K562 (cell line): ENCODE results near the gene CEP20. TPM values are rescaled to one million over a fixed set of nuclear protein-coding genes. Genes with fewer than 3 reads are reported as not detected.

Source experiments
- ATAC-seq: fragments of 200-7000 bp; cut with Tn5 transposase; 3 replicates; pipeline ENCODE4 v1.9.1; 2020; ENCODE audit warnings: moderate library complexity
- BruUV-seq: library from RNA; stranded (reverse); fragments of 400-500 nt; replicated peaks from 2 replicates; lab custom pipeline; 2021; lab: Mats Ljungman, UMichigan
- CTCF ChIA-PET: fragments of 300-600 bp; formaldehyde crosslinking; extraction: SDS; loops from one replicate; lab custom pipeline; 2021; ENCODE audit warnings: low intra/inter-chr PET ratio; lab: Yijun Ruan, JAX
- POLR2A ChIA-PET: fragments of 300-600, 350-650 bp; sonication (Branson Sonifier 250); formaldehyde crosslinking; extraction: SDS; loops from one replicate; lab custom pipeline; 2021; ENCODE audit warnings: antibody characterized with exemption, inconsistent platforms; lab: Yijun Ruan, JAX
- DNase-seq, 4 experiments: peaks; one replicate each; pipeline versions ENCODE4 v3.0.0 to v3.0.0-alpha.2; 2011 to 2018; ENCODE audit warnings: low spot score in 3 of 4, mixed read lengths in 3 of 4; ENCODE audit errors: extremely low read depth in 1 of 4
- FAIRE-seq: peaks from 2 replicates; lab custom pipeline; 2011; peaks lifted over from hg19 to GRCh38; lab: Jason Lieb, UNC
- H2AFZ ChIP-seq: 2 replicates; pipeline ENCODE4 v1.6.0; 2011; ENCODE audit warnings: low read depth, low read length, control low read depth, inconsistent platforms
- H3K27ac ChIP-seq: fragments of 200-600 bp; 3 replicates; pipeline ENCODE4 v1.8.0; 2011; ENCODE audit warnings: low read depth, mild to moderate bottlenecking, control low read depth, inconsistent platforms, low read length, moderate library complexity, mixed read lengths; ENCODE audit errors: extremely low read depth
- H3K27me3 ChIP-seq, 2 experiments: fragments of 300-600 bp in 1 of 2; 2 replicates in 1 of 2; 3 replicates in 1 of 2; pipeline versions ENCODE4 v1.6.0 to v1.8.0; 2011; ENCODE audit warnings: inconsistent platforms in 2 of 2, low read length in 2 of 2, mild to moderate bottlenecking in 1 of 2, mixed read lengths in 1 of 2, moderate library complexity in 1 of 2; ENCODE audit not compliant: control insufficient read depth in 2 of 2, insufficient read depth in 2 of 2
- H3K36me3 ChIP-seq: fragments of 300-600 bp; 3 replicates; pipeline ENCODE4 v1.8.0; 2011; ENCODE audit warnings: mild to moderate bottlenecking, low read length, inconsistent platforms; ENCODE audit not compliant: control insufficient read depth, insufficient read depth
- H3K4me1 ChIP-seq, 2 experiments: fragments of 200-600 bp in 1 of 2; replicated peaks in 1 of 2; 2 replicates in 1 of 2; 3 replicates in 1 of 2; pipeline versions ENCODE4 v1.5.1 to v1.8.0; 2011; ENCODE audit warnings: inconsistent platforms in 2 of 2, low read length in 2 of 2, mild to moderate bottlenecking in 1 of 2, mixed read lengths in 1 of 2, moderate library complexity in 1 of 2; ENCODE audit not compliant: control insufficient read depth in 2 of 2, insufficient read depth in 2 of 2
- H3K4me2 ChIP-seq: 2 replicates; pipeline ENCODE4 v1.6.1; 2011; ENCODE audit warnings: low read length, control low read depth, inconsistent platforms, mixed read lengths; ENCODE audit not compliant: insufficient read depth
- H3K4me3 ChIP-seq: fragments of 200-600 bp; sonication (generic), shearing (Covaris generic); 2 replicates; pipeline ENCODE4 v1.5.1; 2016; ENCODE audit warnings: control low read depth, inconsistent platforms
- H3K79me2 ChIP-seq: fragments of 200-600 bp; 3 replicates; pipeline ENCODE4 v1.8.0; 2011; ENCODE audit warnings: low read length, inconsistent platforms; ENCODE audit not compliant: control insufficient read depth, insufficient read depth
- H3K9ac ChIP-seq, 2 experiments: 2 replicates each; pipeline versions ENCODE4 v1.6.0 to v1.6.1; 2011; ENCODE audit warnings: low read depth in 2 of 2, low read length in 2 of 2, control low read depth in 1 of 2, inconsistent platforms in 1 of 2, mild to moderate bottlenecking in 1 of 2, mixed read lengths in 1 of 2; ENCODE audit not compliant: insufficient read depth in 1 of 2
- H3K9me1 ChIP-seq: one replicate; pipeline ENCODE4 v1.6.0; 2011; ENCODE audit warnings: inconsistent platforms, mild to moderate bottlenecking, low read length, moderate library complexity; ENCODE audit not compliant: control insufficient read depth, insufficient read depth
- H3K9me3 ChIP-seq: replicated peaks from 2 replicates; pipeline ENCODE4 v1.5.1; 2011; ENCODE audit warnings: low read depth, low read length, inconsistent platforms; ENCODE audit not compliant: control insufficient read depth, insufficient read depth
- H4K20me1 ChIP-seq: replicated peaks from 2 replicates; pipeline ENCODE4 v1.6.1; 2011; ENCODE audit warnings: low read length, inconsistent platforms, mixed read lengths; ENCODE audit not compliant: control insufficient read depth, insufficient read depth
- BRD9 ChIP-seq: fragments of 450-650 bp; IDR thresholded peaks from 2 replicates; pipeline ENCODE4 v1.6.1; 2018; ENCODE audit warnings: low read depth; ENCODE audit not compliant: partially characterized antibody
- CCAR2 ChIP-seq: fragments of 200-400 bp; formaldehyde crosslinking; IDR thresholded peaks from 2 replicates; pipeline ENCODE4 v1.6.1; 2017; ENCODE audit warnings: mild to moderate bottlenecking, low read depth, low read length
- CREB1 ChIP-seq, 2 experiments: sonication (generic) in 1 of 2; formaldehyde crosslinking in 1 of 2; IDR thresholded peaks; 2 replicates each; pipeline versions ENCODE4 v1.6.1 to v1.8.0; 2012 to 2022; ENCODE audit warnings: inconsistent platforms in 1 of 2, mild to moderate bottlenecking in 1 of 2, missing genetic modification reagents in 1 of 2, moderate library complexity in 1 of 2
- CREBBP ChIP-seq: IDR thresholded peaks from one replicate; pipeline ENCODE4 v1.6.1; 2012; ENCODE audit warnings: low read depth, mild to moderate bottlenecking, control low read depth, inconsistent platforms, low read length
- E2F1 ChIP-seq: sonication (generic); formaldehyde crosslinking; IDR thresholded peaks from 2 replicates; pipeline ENCODE4 v1.8.1; 2023; ENCODE audit warnings: mild to moderate bottlenecking, missing genetic modification reagents, moderate library complexity
- HDAC8 ChIP-seq: fragments of 450-650 bp; IDR thresholded peaks from 2 replicates; pipeline ENCODE4 v1.6.1; 2016; ENCODE audit warnings: mild to moderate bottlenecking, missing genetic modification characterization, moderate library complexity, missing compliant biosample characterization
- NR2C2 ChIP-seq, 2 experiments: fragments of 200-800 bp in 1 of 2; sonication (Bioruptor generic) in 1 of 2; sonication (generic) in 1 of 2; formaldehyde crosslinking in 1 of 2; IDR thresholded peaks; 2 replicates each; pipeline versions ENCODE4 v1.6.1 to v1.8.0; 2016 to 2022; ENCODE audit warnings: mild to moderate bottlenecking in 1 of 2, missing compliant biosample characterization in 1 of 2, missing genetic modification characterization in 1 of 2, missing genetic modification reagents in 1 of 2
- THRB ChIP-seq: fragments of 450-650 bp; formaldehyde crosslinking; conservative IDR thresholded peaks from 2 replicates; pipeline ENCODE4 v1.4.0; 2022; ENCODE audit warnings: mild to moderate bottlenecking, missing genetic modification characterization
- ZC3H11A ChIP-seq: IDR thresholded peaks from 2 replicates; pipeline ENCODE4 v1.6.1; 2012; ENCODE audit warnings: low read depth, low read length, improper control_type of control experiment
- ZNF140 ChIP-seq: fragments of 250-450 bp; sonication (Bioruptor Pico); IDR thresholded peaks from 2 replicates; pipeline ENCODE4 v1.8.0; 2021; ENCODE audit warnings: moderate library complexity, mild to moderate bottlenecking, inconsistent platforms
- ZNF644 ChIP-seq: fragments of 200-800 bp; sonication (Bioruptor generic); IDR thresholded peaks from 2 replicates; pipeline ENCODE4 v1.6.1; 2016; ENCODE audit warnings: low read depth, missing genetic modification characterization, missing compliant biosample characterization
- ZNF830 ChIP-seq: fragments of 250-450 bp; sonication (Bioruptor Pico); IDR thresholded peaks from 2 replicates; pipeline ENCODE4 v1.5.0; 2021; ENCODE audit warnings: mild to moderate bottlenecking
- WGBS: fragments of 100-300 bp; shearing (Covaris generic); methylation state at CpG from one replicate; pipeline ENCODE4 v1.1.6; 2016; ENCODE audit warnings: low coverage, mixed read lengths; ENCODE audit not compliant: insufficient coverage; ENCODE audit errors: missing lambda C conversion rate; 5-methylcytosine and 5-hydroxymethylcytosine counted together
- in situ Hi-C: fragments of 300-500 bp; cut with MboI; formaldehyde crosslinking; loops from 4 replicates; pipeline ENCODE4 v1.15.0; 2018; ENCODE audit warnings: inconsistent platforms, mixed read lengths
- intact Hi-C: fragments of 100-400 bp; cut with micrococcal nuclease; formaldehyde crosslinking; loops from 2 replicates; pipeline ENCODE4 v1.14.2; 2022
- polyA plus RNA-seq, 8 experiments: library from polyadenylated mRNA; depleted of rRNA in 4 of 8; stranded (reverse) in 5 of 8; unstranded in 3 of 8; fragments of >200 nt; fragmentation: Nextera tagmentation in 2 of 8; fragmentation: Illumina TruSeq in 1 of 8; extraction: Ambion mirVana in 2 of 8; extraction: Trizol in 1 of 8; gene quantifications; 2 replicates each; pipeline versions ENCODE4 v1.2.1 to v1.2.3, GENCODE V29; 2011 to 2014; ENCODE audit warnings: inconsistent platforms in 1 of 8, missing spikeins in 1 of 8
- total RNA-seq, 7 experiments: library from RNA; depleted of rRNA in 6 of 7; stranded (reverse); fragments of >200 nt in 6 of 7; fragmentation: Illumina TruSeq in 2 of 7; extraction: Trizol in 2 of 7; gene quantifications; 2 replicates each; pipeline versions ENCODE4 v1.2.1 to v1.2.3, GENCODE V29; 2011 to 2021; ENCODE audit warnings: low replicate concordance in 1 of 7
- TF ChIP-seq, protein P1 (sequence below): IDR thresholded peaks from 2 replicates; pipeline ENCODE4 v1.6.1; 2012; ENCODE audit warnings: low read depth, low read length, improper control_type of control experiment, borderline replicate concordance
- TF ChIP-seq, protein P2 (sequence below): sonication (generic); formaldehyde crosslinking; IDR thresholded peaks from 2 replicates; pipeline ENCODE4 v1.8.0; 2022; ENCODE audit warnings: mild to moderate bottlenecking, missing genetic modification reagents

The CEP20 gene
- total and polyA plus RNA-seq, 9 of the 15 experiments (the other 6 are each of a cell fraction or from before 2014, with no cell fraction given), result 41.3 to 150 (median 104) TPM

DNA sequence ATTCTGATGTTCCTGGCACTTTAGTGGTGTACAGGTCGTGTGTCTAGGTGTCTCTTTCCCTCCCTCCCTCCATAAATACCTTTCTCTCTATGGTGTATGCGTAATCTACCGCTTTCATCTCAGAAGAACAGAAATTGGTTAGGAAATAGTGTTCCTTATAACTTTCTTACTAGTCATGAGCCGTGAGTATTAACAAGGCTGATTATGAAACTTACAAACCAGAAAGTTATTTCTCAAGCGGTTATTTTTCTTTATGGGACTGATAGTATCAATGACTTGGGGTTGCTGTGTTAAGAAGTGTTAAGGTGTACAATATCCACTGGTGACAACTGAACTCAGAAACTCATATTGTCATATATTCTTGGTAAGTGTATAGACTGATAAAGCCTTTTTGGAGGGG lies 18.4 kb downstream of the CEP20 start:
- no peak for FAIRE-seq
- in situ Hi-C loops, result no loop called here
- TF ChIP-seq E2F1 (CRISPR knock-in tag) (no peak), NR2C2 (CRISPR knock-in tag; IDR thresholded peaks at IDR 0.05) (no peak), NR2C2 (tag; IDR thresholded peaks at IDR 0.05) (no peak), CCAR2 (no peak), ZNF830 (CRISPR knock-in tag) (no peak), ZNF644 (tag) (no peak), THRB (CRISPR knock-in tag) (no peak), ZC3H11A (no peak), HDAC8 (no peak), BRD9 (no peak), ZNF140 (CRISPR knock-in tag) (no peak), CREBBP (no peak), CREB1 (IDR thresholded peaks at IDR 0.05) (no peak), CREB1 (CRISPR knock-in tag; IDR thresholded peaks at IDR 0.05) (no peak)
- TF ChIP-seq, protein P1, sequence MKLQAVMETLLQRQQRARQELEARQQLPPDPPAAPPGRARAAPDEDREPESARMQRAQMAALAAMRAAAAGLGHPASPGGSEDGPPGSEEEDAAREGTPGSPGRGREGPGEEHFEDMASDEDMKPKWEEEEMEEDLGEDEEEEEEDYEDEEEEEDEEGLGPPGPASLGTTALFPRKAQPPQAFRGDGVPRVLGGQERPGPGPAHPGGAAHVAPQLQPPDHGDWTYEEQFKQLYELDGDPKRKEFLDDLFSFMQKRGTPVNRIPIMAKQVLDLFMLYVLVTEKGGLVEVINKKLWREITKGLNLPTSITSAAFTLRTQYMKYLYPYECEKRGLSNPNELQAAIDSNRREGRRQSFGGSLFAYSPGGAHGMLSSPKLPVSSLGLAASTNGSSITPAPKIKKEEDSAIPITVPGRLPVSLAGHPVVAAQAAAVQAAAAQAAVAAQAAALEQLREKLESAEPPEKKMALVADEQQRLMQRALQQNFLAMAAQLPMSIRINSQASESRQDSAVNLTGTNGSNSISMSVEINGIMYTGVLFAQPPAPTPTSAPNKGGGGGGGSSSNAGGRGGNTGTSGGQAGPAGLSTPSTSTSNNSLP, result no peak
- TF ChIP-seq, protein P2, sequence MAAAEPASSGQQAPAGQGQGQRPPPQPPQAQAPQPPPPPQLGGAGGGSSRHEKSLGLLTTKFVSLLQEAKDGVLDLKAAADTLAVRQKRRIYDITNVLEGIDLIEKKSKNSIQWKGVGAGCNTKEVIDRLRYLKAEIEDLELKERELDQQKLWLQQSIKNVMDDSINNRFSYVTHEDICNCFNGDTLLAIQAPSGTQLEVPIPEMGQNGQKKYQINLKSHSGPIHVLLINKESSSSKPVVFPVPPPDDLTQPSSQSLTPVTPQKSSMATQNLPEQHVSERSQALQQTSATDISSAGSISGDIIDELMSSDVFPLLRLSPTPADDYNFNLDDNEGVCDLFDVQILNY (CRISPR knock-in tag), result no peak

More for the DNA sequence above, 18.4 kb downstream of the CEP20 start:
- no peak overlapping the region for H3K27ac ChIP-seq
- H3K4me1 ChIP-seq, result no peaks in the 10 kb centered on the region
- no peaks in the 10 kb centered on the region for H3K9me3 ChIP-seq
- H3K4me3 ChIP-seq, result no peak overlapping the region
- H3K9ac ChIP-seq, result no peak overlapping the region
- no peaks in the 10 kb centered on the region for H3K27me3 ChIP-seq
- no peaks in the 10 kb centered on the region for H4K20me1 ChIP-seq
- no peaks in the 10 kb centered on the region for H3K9me1 ChIP-seq
- H3K79me2 ChIP-seq, result peaks cover 12% of the 10 kb centered on the region
- peaks cover 87% of the 10 kb centered on the region; the same call in 2 of the 3 replicates for H3K36me3 ChIP-seq
- H3K4me2 ChIP-seq, result no peak overlapping the region
- ChIA-PET POLR2A (interaction anchor here (1.7 kb wide), 1 partner anchor 9 kb away, joined by 8 read pairs; no protein-coding TSS in a partner anchor), CTCF (no interaction called here)
- DNase-seq (no peak), ATAC-seq (no peak)
- intact Hi-C loops, result loop anchor here (10.0 kb wide), 1 partner anchor 75 kb away; the partner anchor contains the start of gene ABCC1
- no TSS peak for BruUV-seq
- 84% methylated on average over 5 of the region's 5 CpGs for WGBS
- H2AFZ ChIP-seq, result no peak overlapping the region
